NT2/D1 (cell line): ENCODE results near the gene HS6ST1.

Source experiments
- SUZ12 ChIP-seq: IDR thresholded peaks from 2 replicates; pipeline ENCODE4 v1.6.1; 2011; ENCODE audit not compliant: insufficient read length, insufficient read depth; ENCODE audit errors: extremely low read depth
- YY1 ChIP-seq: IDR thresholded peaks from 2 replicates; pipeline ENCODE4 v1.6.1; 2011; ENCODE audit not compliant: insufficient read length, insufficient read depth
- ZNF274 ChIP-seq: IDR thresholded peaks from 2 replicates; pipeline ENCODE4 v1.6.1; 2011; ENCODE audit warnings: mild to moderate bottlenecking, low read depth, low read length

DNA sequence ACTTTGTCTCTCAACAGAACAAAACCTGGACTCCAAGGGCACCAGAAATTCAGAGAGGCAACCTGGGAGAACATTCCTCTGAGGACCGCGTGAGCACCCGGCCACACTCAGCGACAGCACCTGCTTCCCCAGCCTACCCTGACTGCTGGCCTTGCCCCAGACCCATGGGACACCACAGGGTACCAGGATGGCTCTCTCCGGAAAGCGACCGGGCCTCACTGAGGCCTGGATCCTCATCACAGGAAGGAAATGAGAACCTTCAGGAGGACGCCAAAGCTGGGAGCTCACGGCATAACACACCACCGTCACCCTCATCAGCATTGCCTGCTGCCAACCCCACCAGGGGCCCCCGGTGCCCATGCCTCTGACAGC is 38.9 kb downstream of the HS6ST1 start:
- no peak for TF ChIP-seq SUZ12
- TF ChIP-seq YY1 = no peak
- TF ChIP-seq ZNF274 = no peak
